ENCODE measurements around the gene IMMP2L. TPM values are rescaled to one million over a fixed set of nuclear protein-coding genes. Genes with fewer than 3 reads are reported as not detected.

The IMMP2L gene
- total and polyA plus RNA-seq, 2 of the 13 experiments (the other 11 are each of a cell fraction or from before 2014, with no cell fraction given): 7.8 to 16.9 TPM

- Histone ChIP-seq H4K20me1 (ENCODE audit: insufficient read depth, low read length) (no peaks in the 10 kb centered on the region), H3K9ac (ENCODE audit: insufficient read depth, low read depth, low read length) (no peak overlapping the region), H3K36me3 (replicated peaks in 1 of 2; ENCODE audit: control insufficient read depth in 1 of 2, insufficient read depth in 2 of 2, low read length in 2 of 2) (no peaks in the 10 kb centered on the region), H3K4me3 (replicated peaks in 1 of 3; ENCODE audit: insufficient read depth in 1 of 3, low read depth in 2 of 3, low read length in 3 of 3) (no peak overlapping the region), H3K27me3 (ENCODE audit: control insufficient read depth in 1 of 2, insufficient read depth in 2 of 2, low read length in 2 of 2) (no peaks in the 10 kb centered on the region), H3K79me2 (ENCODE audit: insufficient read depth, low read length) (no peaks in the 10 kb centered on the region), H3K4me1 (ENCODE audit: insufficient read depth, low read length) (no peaks in the 10 kb centered on the region), H3K9me3 (ENCODE audit: low read length) (no peaks in the 10 kb centered on the region), H2AFZ (ENCODE audit: low read length) (no peak overlapping the region), H3K27ac (ENCODE audit: extremely low read length, insufficient read depth, low read length) (no peak overlapping the region), H3K4me2 (ENCODE audit: low read depth, low read length) (no peak overlapping the region)
- POLR2A ChIA-PET: no interaction called here
- ATAC-seq (no peak), DNase-seq (ENCODE audit: low spot score) (no peak), FAIRE-seq (no peak)
- in situ Hi-C loops (cut with HindIII; ENCODE audit: extremely low pct_ligation_motif_present, low pct_unique_long_range_greater_than_20kb): no loop called here
- TF ChIP-seq TRIM24 (CRISPR knock-in tag; IDR thresholded peaks at IDR 0.05) (no peak), ZBTB3 (CRISPR knock-in tag; IDR thresholded peaks at IDR 0.05; ENCODE audit: borderline replicate concordance, low read depth) (no peak), NAIF1 (CRISPR knock-in tag; IDR thresholded peaks at IDR 0.05; ENCODE audit: borderline replicate concordance) (no peak), ZNF543 (CRISPR knock-in tag; IDR thresholded peaks at IDR 0.05) (no peak), NR2F1 (CRISPR knock-in tag; IDR thresholded peaks at IDR 0.05) (no peak), ZNF30 (CRISPR knock-in tag; IDR thresholded peaks at IDR 0.05) (no peak), ZNF501 (CRISPR knock-in tag; IDR thresholded peaks at IDR 0.05) (no peak), RELA (CRISPR knock-in tag; IDR thresholded peaks at IDR 0.05) (no peak), SRSF1 (optimal IDR thresholded peaks at IDR 0.05; ENCODE audit: low read depth, low read length) (no peak)
- TF ChIP-seq, protein P1, sequence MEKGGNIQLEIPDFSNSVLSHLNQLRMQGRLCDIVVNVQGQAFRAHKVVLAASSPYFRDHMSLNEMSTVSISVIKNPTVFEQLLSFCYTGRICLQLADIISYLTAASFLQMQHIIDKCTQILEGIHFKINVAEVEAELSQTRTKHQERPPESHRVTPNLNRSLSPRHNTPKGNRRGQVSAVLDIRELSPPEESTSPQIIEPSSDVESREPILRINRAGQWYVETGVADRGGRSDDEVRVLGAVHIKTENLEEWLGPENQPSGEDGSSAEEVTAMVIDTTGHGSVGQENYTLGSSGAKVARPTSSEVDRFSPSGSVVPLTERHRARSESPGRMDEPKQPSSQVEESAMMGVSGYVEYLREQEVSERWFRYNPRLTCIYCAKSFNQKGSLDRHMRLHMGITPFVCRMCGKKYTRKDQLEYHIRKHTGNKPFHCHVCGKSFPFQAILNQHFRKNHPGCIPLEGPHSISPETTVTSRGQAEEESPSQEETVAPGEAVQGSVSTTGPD (CRISPR knock-in tag; IDR thresholded peaks at IDR 0.05): no peak
- WGBS (ENCODE audit: low lambda C conversion rate): 90% methylated on average over 2 of the region's 2 CpGs
- CTCF ChIA-PET (ENCODE audit: low intra/inter-chr PET ratio, low total read pairs): no interaction called here
- intact Hi-C loops (cut with micrococcal nuclease; ENCODE audit: unreplicated experiment): no loop called here
- BruUV-seq (replicated peaks): no TSS peak
Observed at GRCh38 chr7:111282626-111283025, 279.7 kb downstream of the IMMP2L start.

Data from HepG2 (cell line).